HG02852 (cell line): ENCODE data around the gene CCDC85B.

Experiments used
- ATAC-seq: cut with Tn5 transposase; IDR thresholded peaks from one replicate; pipeline ENCODE4 v1.9.1; 2021; ENCODE audit warnings: mild to moderate bottlenecking, moderate library complexity; ENCODE audit not compliant: unreplicated experiment

The CCDC85B gene

DNA sequence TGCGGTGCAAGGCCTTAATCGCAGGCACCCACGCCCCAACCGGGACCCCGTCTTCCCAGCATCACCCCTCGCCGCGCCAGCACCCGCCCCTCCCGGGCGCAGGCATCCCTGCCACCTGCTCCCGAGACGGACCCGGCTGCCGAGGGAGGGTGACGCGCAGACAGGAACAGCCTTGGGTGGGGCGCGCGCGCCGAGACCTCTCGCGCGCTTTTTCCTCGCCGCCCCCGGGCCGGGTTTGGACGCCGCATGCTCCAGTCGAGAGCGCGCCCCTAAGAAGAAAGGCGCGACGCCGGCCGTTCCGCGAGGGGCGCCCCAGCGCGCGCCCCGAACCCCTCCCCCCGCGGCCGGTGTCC is 33.0 kb upstream of the CCDC85B start:
- ATAC-seq, result peak; percentile 0

DNA sequence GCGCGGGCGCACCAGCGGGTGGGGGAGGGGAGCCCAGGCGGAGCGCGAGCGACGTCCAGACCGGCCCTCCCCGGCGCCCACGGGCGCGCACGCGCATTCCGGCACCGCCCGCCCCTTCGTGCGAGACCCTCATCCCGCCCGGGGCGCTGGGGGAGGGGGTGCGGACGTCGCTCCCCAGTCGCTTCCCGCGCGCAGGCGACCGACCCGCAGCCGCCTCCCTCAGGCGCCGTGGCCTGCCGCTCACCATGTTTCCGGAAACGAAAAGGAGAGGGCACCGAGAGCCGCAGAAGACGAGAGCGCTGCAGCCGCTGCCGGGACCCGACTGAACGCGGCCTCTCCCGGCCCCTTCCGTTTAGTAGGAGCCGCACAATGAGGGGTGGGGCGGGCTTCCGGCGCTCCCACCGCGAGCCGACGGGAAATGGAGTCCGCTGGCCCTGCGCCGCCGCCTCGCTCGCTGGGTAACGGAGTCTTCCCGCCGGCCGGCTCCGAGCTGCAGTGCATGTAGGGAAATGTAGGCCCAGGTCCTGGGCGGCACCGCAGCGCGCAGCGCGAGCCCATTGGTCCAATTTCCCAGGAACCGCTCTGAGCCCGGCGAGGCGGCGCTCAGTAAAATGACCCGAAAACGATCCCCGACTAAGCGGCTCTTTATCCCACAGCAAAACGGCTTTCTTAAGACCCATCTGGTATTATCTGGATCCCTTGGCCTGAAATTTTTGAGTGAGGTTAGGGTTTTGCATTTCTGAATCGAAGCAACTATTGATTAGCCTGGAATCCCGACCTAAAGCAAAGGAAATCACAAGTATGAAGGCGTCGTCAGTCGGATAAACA is 32.4 kb upstream of the CCDC85B start, which contains the start of gene CFL1:
Gene CFL1, minus strand, starts transcription at position 328 of the 828 bp plus-strand sequence. Its CDS starts 81 bp downstream, at position 247.
- peak; percentile 46 for ATAC-seq

DNA sequence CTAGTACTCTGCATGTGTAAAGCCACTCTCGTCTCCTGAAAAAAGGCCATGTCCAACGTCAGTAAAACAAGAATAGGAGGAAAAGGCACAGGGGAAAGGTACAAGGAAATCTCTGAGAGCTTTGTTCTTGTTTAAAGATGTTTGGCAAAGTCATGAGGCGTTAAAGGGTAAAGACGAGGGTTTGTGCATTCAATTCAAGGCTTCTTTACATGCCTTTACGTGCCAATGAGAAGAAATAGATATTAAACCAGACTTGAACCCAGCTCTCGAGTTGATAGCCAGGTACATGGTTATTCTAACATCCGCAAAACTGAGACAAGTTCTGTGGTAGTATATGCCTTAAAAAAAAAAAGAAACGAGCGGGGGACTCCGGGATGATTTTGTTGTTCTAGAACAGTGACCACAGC is 31.8 kb upstream of the CCDC85B start:
- no peak for ATAC-seq

- ATAC-seq, result peak; percentile 47
These were observed 31.2 kb upstream of the CCDC85B start for GRCh38 chr11:65859095-65859811.

GRCh38 chr11:65859812-65860277 is 30.6 kb upstream of the CCDC85B start:
- no peak for ATAC-seq

DNA sequence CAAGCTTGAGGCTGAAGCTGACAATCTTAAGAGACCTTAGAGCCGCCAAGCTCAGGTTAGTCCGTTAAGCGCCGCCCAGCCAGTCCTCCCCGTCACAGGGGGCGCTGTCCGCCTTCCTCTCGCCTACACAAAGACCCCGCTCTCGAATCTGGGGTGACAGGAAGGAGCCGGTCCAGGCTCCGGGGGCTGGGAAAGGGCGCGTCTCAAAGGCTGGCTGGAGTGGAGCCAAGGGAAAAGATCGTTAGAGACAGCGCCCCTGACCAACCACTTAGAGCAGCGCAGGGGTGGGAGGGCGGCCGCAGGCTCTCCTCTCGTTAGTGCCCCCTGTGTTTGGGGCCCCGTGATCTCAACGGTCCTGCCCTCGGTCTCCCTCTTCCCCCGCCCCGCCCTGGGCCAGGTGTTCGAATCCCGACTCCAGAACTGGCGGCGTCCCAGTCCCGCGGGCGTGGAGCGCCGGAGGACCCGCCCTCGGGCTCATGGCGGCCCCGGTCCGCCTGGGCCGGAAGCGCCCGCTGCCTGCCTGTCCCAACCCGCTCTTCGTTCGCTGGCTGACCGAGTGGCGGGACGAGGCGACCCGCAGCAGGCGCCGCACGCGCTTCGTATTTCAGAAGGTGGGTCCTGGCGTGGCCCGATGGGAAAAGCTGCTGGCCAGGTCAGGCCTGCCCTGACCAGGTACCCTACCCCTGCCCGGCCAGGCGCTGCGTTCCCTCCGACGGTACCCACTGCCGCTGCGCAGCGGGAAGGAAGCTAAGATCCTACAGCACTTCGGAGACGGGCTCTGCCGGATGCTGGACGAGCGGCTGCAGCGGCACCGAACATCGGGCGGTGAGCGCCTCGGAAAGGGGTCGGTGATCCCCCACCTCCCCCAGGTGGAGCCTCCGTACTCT is 30.0 kb upstream of the CCDC85B start, which contains the start of gene MUS81:
Gene MUS81, plus strand, starts transcription at position 156 of the 887 bp plus-strand sequence. Its CDS starts 321 bp downstream, at position 477.
- peak; percentile 27 for ATAC-seq

DNA sequence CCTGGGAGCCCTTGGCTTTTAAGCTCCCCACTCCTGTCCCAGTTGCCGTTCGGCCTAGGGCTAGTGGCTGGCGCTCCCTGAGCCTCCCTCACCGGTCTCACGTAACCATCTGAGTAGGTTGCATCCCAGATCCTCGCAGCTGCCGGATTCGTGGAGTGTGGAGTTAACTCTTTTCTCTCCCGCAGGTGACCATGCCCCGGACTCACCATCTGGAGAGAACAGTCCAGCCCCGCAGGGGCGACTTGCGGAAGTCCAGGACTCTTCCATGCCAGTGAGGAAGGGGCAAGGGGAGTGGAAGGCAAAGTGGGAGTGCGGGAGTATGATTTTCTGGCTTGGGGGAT is 29.3 kb upstream of the CCDC85B start:
- no peak for ATAC-seq

- no peak for ATAC-seq
These were observed 28.8 kb upstream of the CCDC85B start for GRCh38 chr11:65861533-65862183.

DNA sequence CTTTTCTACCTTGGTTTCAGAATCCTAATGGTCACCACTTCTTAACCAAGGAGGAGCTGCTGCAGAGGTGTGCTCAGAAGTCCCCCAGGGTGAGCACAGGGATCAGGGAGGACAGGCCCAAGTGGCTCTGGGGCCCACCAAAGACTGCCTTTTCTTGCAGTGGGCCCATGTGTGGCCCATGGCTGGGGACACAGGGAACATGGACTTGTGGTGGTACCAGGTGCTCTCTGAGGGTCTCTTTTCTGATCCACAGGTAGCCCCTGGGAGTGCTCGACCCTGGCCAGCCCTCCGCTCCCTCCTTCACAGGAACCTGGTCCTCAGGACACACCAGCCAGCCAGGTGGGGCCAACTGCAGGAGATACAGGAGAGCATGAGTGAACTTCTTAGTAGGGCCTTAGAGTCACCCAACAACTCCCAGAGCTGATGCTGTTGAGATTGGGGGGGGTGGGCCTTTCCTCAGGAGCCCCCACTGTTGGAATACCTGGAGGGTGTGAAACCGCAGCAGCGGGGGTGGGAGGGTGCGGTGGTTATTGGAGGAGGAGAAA is 28.2 kb upstream of the CCDC85B start:
- ATAC-seq, result no peak

GRCh38 chr11:65862941-65863888 is 27.3 kb upstream of the CCDC85B start:
- ATAC-seq, result no peak

GRCh38 chr11:65863889-65864705 is 26.4 kb upstream of the CCDC85B start:
- ATAC-seq, result no peak

GRCh38 chr11:65864706-65865471 is 25.6 kb upstream of the CCDC85B start:
- no peak for ATAC-seq

DNA sequence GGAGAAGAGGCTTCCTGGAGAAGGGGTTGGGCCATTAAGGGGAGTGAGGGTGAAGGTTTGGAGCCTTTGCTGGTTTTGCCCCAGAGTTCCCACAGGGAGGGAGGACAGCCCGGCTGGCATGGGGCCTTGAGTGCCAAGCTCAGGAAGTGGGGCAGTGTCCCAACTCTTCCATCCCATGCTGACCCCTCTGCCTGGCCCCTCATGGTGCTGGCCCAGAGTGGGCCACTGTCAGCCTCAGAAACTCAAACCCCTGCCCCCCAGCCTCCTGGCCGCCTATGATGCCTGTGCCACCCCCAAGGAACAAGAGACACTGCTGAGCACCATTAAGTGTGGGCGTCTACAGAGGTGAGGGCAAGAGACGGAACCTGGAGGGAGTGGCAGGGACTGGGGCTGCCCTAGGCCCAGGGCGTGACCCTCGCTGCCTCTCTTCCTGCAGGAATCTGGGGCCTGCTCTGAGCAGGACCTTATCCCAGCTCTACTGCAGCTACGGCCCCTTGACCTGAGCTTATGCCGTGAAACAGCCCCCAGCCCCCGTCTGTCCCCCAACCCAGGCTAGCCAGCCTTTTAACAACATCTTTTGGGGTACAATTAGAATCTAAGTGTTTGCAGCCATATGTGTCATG is 24.8 kb upstream of the CCDC85B start:
- ATAC-seq, result no peak

GRCh38 chr11:65866509-65867283 is 23.8 kb upstream of the CCDC85B start:
- no peak for ATAC-seq

DNA sequence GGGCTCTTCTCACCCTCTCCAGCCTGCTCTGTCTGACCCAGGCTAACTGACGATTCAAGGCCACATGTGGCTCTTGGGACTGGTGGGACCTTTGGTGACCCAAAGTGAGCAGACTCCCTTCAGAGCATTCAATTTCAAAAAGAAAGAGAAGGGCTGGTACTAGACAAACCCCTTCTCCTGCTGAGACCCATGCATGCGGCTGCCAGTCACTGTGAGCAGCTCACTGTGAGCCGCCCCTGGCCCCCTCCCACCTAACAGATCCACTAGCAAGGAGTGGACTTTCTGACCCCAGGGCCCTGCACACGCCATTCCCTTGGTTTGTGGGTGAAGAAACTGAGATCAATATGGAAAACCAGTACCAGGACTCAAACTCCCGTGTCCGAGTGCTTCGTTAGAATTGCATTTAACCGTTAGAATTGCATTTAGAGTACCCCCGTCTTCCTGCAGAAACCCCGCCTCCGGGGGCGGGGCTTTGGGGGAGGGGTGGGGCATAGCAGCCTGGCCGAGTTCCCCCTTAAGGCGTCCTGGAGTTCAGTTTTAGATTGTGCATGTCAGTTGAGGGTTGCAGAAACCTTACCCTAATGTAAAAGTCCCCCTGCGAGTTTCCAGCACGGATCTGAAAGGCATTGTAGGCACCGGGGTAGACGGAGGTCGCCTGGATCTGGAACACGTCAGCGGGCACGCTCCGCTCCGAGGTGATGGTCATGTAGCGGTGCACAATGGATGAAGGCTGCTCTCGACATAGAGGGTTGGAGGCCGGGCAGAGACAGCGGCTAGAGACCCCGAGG is 23.0 kb upstream of the CCDC85B start:
- ATAC-seq, result no peak
